Measurements from ENCODE around the gene FAM184A.
A peak's percentile ranks its signal among the peaks of the same experiment; 100 is the strongest.

FAM184A gene

GRCh38 chr6:118952683-118953082, 125.8 kb downstream of the FAM184A start:
- DNase-seq, result no peak

GRCh38 chr6:118945217-118945616, 133.2 kb downstream of the FAM184A start:
- no peak for DNase-seq

GRCh38 chr6:118940770-118941169, 137.7 kb downstream of the FAM184A start:
- DNase-seq, result no peak

GRCh38 chr6:118939683-118940082, 138.8 kb downstream of the FAM184A start:
- DNase-seq, result no peak

GRCh38 chr6:118935978-118936703, 142.3 kb downstream of the FAM184A start:
- DNase-seq, result no peak

GRCh38 chr6:118935331-118935668, 143.2 kb downstream of the FAM184A start:
- no peak for DNase-seq

- peak; percentile 94 for DNase-seq
Measured at GRCh38 chr6:118934461-118935330, 143.8 kb downstream of the FAM184A start, which contains the start of gene MCM9. MCM9 (minus strand) TSS chr6:118935159; CDS start chr6:118931723, 3,436 bp downstream.

- no peak for DNase-seq
Measured at GRCh38 chr6:118933855-118934460, 144.5 kb downstream of the FAM184A start.

GRCh38 chr6:118932421-118932820, 146.0 kb downstream of the FAM184A start:
- DNase-seq, result no peak

GRCh38 chr6:118931436-118931835, 147.0 kb downstream of the FAM184A start:
- DNase-seq, result no peak

GRCh38 chr6:118930680-118931079, 147.8 kb downstream of the FAM184A start:
- DNase-seq, result no peak

GRCh38 chr6:118923035-118923434, 155.4 kb downstream of the FAM184A start:
- DNase-seq, result no peak

GRCh38 chr6:118921084-118921483, 157.4 kb downstream of the FAM184A start:
- no peak for DNase-seq

GRCh38 chr6:118918329-118918725, 160.1 kb downstream of the FAM184A start:
- DNase-seq, result no peak

GRCh38 chr6:118917546-118918328, 160.7 kb downstream of the FAM184A start:
- no peak for DNase-seq

GRCh38 chr6:118914598-118914997, 163.9 kb downstream of the FAM184A start:
- no peak for DNase-seq

GRCh38 chr6:118913161-118913560, 165.3 kb downstream of the FAM184A start:
- no peak for DNase-seq

GRCh38 chr6:118912646-118913045, 165.8 kb downstream of the FAM184A start:
- DNase-seq, result no peak

All from right hindlimb (tissue), 1 donor.